Kasumi-1 (cell line): ENCODE results near the gene PADI2.

Source experiments
- DNase-seq, 2 experiments: peaks; one replicate each; lab custom pipeline; 2025; lab: John Stamatoyannopoulos, UW

The PADI2 gene

GRCh38 chr1:17119076-17119772 lies at the start of gene PADI2:
PADI2 (minus strand) TSS chr1:17119451; CDS start chr1:17119371, 80 bp downstream.
- peak; percentile 30 to 33 for DNase-seq

DNA sequence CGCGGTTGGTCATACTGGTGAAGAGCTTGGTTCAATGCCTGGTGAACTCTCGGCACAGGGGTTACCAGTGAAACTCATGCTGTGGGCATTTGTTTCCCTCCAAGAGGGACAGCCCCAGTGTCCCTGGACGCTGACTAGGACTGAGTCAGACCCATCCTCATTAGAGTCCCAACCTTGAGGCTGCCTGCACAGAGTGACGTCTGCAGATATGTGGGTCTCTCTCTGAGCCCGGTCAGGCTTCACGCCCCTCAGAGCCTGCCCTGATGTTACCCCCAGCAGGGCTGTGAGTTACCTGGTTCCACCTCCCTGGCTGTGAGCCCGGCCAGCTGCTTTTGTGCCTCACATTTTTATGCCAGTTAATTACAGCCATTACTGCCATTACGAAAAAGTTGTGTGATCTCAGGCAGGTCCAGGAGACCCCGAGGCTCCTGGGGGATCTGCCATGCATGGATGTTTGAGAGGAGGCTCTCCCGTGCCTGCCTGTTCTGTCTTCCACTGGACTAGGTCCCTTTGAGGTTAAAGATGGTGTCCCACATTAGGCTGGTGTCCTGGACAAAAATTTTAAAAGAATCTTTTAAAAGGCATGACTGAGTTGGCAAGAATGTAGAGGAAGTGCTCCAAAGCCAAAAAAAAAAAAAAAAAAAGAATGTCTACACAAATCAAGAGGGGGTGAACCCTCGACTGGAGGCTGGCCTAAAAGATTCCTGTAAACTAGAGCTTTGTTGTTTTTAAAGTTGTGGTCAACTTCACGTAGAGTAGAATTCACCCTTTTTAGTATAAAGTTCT lies 49.0 kb upstream of the PADI2 start:
- no peak for DNase-seq

DNA sequence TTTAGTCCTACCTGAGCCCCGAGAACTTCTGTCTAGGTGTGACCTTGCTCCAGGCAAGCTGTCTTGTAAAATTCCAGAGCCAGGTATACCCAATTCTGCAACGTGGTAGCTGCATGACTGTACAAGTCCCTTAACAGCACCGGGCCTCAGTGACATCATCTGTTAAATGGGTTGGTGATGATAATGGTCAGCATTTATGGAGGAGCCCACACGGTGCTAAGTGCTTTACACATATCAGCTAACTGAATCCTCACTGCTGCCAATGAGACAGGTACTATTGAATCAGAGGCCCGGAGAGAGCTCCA lies 48.5 kb upstream of the PADI2 start:
- DNase-seq: no peak

GRCh38 chr1:17167041-17167785 lies 48.0 kb upstream of the PADI2 start:
- DNase-seq: no peak

DNA sequence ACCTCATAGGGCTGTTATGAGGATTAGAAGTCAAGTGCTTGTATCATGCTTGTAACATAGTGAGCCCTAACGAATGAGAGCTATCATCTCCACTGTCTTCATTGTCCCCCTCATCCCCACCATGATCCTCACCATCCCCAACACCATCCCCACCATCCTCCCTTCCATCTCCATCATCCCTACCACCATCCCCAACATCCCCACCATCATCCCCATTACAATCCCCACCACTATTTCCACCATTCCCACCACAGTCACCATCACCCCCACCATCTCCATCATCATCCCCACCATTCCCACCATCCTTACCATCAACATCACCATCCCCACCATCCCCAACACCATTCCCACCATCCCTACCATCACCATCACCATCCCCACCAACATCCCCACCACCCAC lies 46.6 kb upstream of the PADI2 start:
- DNase-seq: no peak

DNA sequence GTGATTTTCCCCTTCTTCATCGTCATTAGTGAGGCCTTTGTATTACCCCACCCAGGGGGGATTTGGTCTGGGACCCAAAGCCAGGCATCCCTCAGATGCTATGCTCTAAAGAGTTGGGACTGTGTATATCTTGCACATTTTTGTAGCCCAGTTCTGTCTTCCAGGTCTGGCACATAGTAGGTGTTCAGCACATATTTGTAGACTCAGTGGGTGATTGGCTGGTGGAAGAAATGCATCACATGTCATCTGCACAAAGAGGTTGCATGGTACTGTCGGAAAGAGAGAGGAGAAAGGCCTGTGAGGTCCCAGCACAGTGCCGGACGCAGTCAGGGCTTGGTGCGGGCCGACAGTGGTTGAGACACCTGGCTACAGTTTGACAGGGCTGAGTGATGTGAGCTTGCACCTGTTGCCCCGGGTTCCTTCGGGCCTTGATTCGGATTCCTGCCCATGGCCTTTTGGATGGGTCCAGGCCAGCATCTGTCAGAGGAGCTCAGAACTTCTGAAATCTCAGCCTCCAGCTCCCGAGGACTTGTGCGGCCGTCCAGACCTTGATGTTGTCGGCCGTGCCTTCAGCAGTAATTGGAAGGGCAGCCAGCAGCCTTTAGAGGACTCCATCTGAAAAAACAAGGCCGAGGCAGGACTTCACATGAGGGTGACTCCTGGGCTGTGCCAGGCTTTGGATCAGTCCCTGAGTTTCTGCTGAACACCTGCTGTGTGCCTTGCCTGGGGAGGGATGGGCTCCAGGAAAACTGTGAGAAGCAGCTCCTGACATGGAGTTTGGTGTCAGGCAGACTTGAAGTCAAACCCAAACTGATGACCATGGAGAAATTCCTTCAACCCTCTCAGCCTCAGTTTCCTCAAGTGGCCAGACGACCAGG lies 44.8 kb upstream of the PADI2 start:
- DNase-seq: no peak

DNA sequence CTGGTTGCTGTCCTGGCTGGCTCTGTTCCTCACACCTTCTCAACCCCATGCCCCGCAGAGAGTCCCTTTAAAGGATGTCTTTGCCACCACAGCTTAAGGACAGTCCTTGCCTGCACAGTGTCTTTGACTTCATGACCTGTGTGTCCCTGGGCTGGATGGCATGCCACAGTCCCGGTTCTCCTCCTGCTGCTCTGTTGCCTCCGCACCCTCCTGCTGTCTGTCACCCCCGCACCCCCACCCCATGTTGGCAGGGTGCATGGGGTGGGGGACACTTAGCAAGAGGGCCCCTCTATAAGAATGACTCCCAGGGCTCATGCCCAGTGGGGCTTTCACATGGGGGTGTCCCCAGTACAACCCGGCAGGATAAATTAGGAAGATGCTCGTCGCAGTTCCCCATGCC lies 44.1 kb upstream of the PADI2 start:
- DNase-seq: no peak

- DNase-seq: no peak
Measured at GRCh38 chr1:17162941-17163340, 43.7 kb upstream of the PADI2 start.

DNA sequence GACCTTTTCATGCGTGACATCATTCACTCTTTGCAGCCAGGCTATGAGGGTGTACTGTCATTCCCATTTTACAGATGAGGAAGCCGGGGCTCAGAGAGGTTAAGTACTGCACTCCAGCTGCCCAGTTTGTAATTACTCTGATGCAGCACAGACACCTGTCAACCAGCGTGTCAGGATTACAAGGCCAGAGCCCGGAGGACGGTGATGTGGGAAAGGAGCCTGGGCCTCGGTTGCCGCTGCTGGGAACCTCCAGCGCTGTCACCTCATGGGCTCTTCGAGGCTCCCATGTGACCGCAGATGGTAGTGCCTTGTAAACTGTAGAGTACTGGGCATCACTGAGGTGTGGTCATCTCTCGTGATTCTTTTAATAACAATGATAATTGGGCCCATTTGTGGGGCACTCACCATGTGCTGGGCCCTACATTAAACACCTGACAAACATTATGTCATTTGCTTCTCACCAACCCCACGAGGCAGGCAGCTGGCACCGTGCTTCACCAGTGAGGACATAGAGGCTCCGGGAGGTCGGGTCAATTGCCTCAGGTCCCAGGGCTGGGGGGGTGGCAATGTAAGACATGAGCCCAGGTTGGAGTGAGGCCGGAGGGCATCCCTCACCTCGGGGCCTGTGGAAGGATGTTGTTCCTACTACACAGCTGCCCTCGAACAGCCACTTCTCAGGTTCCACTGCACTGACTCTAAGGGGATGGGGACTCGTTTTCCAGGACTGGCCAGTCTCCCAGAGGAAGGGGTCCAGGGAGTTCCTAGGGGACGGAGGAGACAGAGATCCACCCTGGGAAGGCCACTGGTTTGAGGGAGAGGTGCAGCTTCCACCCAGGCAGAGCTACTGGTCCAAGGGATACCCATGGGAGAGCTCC lies 42.9 kb upstream of the PADI2 start:
- no peak for DNase-seq

DNA sequence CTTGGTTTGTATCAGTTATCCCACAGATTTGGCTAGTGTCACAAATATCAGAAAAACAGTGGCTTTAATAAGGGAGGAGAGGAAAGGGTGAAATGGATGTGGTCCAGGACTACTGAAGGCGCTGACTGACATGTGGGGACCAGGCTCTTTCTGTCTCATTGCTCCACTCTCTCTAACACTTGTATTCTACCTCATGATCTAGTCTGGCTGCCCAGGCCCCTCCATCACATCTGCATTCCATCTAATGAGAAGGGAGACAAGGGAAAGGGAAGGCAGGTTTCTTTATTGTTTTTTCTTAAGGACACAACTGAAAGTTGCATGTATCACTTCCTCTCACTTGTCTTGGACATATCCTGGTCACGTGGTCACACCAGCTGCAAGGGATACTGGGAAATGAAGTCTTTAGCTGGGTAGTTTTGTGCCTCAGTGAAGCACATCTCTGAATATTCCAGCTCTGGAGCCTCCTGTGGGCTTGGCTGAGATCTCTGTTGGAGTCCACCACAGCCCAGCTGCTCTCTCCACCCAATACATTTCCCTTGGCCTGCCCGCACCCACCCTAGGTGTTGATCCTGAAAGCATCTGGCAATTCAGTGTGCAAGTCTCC lies 42.0 kb upstream of the PADI2 start:
- peak; percentile 11 to 18 for DNase-seq

GRCh38 chr1:17158961-17159360 lies 39.7 kb upstream of the PADI2 start:
- DNase-seq: no peak

- no peak for DNase-seq
Measured at GRCh38 chr1:17156108-17156507, 36.9 kb upstream of the PADI2 start.

DNA sequence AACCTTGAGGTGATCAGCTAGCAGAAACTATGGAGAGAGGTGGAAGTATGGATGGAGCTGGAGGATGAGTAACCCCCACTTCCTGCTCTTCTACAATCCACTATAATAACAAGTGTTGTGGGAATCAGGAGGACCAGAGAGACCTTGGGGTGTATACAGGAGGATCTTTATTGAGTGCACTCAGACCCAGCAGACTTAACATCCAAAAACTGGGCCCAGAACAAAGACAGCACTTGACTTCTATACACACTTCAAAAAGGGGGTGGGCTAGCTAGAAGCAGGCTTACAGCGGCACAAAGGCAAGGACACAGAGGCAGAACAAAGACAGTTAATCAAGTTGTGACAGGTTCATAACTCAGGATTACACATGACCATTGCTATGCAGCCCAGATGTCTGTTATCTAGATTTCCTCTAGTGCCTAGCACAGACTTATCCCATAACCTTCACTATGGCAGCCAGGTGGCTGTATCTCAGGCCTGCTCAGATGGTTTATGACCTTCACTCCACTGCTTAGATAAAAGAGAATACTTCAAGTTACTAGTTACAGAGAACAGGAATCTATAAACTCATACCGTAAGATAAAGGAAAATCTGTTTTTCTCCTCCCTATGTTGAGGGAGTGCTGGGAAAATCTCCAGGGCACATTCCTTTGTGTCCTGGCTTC lies 36.1 kb upstream of the PADI2 start:
- no peak for DNase-seq

DNA sequence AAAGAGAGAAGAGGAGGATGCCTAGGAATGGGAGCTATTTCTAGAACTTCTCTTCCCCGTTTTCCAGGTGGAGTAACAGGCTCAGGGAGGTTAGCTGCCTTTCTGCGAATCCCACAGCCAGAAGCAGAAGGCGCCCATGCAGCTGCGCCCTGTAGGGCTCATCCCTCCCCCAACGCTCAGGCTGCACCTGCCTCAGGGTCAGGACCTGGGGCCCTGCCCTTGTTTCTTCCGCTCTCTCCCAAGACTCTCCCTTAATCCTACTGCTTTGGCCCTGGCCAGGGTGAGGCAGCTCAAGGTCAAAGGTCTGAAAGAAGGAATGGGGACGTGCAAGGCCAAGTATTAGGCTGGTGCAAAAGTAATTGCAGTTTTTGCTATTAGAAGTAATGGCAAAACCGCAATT lies 30.5 kb upstream of the PADI2 start:
- no peak for DNase-seq

DNA sequence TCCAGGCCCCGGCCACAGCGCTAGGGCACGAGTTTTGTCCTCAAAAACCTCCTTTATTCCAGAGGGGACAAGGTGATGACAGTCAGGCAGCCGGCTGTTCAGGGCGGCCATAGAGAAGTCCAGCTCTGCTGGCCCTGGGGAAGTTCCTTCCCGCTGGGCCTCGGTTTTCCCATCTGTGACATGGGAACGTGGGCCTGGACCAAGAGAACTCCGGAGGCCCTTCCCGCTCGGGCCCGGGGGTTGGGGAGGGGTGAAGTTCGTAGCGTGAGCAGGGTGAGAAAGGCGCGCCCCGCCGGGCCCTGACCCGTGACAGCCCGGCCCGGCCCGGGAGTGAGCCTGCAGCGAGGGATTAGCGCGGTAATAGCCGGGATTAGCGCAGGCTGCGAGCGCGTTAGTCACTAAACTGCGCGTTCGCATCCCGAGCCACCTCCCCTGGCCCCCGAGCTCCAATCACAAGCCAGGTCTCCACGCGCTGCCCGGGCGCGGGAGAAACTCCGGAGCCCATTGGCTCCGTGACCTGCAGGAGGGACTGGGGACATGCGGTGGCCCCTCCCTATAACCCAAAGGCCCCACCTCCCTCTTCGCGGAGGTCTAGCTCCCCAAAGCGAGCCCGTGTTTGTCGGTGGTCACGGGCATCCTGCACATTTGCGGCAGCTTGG lies 29.8 kb upstream of the PADI2 start:
- no peak for DNase-seq

- no peak for DNase-seq
Measured at GRCh38 chr1:17145648-17146047, 26.4 kb upstream of the PADI2 start.

- no peak for DNase-seq
Measured at GRCh38 chr1:17143760-17144159, 24.5 kb upstream of the PADI2 start.

GRCh38 chr1:17141441-17142197 lies 22.4 kb upstream of the PADI2 start:
- DNase-seq: no peak

DNA sequence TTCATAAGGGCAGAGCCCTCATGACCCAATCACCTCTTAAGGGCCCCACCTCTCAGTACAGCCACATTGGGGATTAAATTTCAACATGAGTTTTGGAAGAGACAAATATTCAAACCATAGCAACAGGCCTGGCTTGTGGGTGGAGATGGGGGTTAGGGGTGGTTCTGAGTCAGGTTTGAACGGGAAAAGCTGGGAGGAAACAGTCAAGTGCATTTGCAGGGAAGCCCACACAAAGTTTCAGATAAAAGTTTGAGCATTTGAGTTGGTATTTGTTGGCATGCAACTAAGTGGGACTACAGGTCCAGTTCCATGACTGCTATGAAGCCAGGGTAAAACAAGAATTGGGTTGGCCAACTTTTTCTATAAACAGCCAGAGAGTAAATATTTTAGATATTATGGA lies 21.0 kb upstream of the PADI2 start:
- no peak for DNase-seq
